HS-27A (cell line): Measurements from ENCODE around the gene IL15.
"Not testable (repeated sequence)": the region's sequence is repeated elsewhere in the genome, so short reads cannot be mapped to it uniquely, and the experiment has no call there.

ENCODE experiments used
- DNase-seq: peaks from one replicate; pipeline ENCODE4 v3.0.0-alpha.2; 2012; ENCODE audit warnings: low read depth, missing footprints

IL15 gene

GRCh38 chr4:141636082-141636770, at the start of gene IL15:
Gene IL15 (plus strand): TSS chr4:141636583. CDS start chr4:141719465, 82,882 bp downstream.
- DNase-seq, result no peak

GRCh38 chr4:141587897-141588296, 48.5 kb upstream of the IL15 start:
- DNase-seq, result no peak

- DNase-seq, result no peak
These were observed 40.9 kb upstream of the IL15 start for GRCh38 chr4:141595531-141595930.

GRCh38 chr4:141599853-141600252, 36.5 kb upstream of the IL15 start:
- DNase-seq, result no peak

- DNase-seq, result not testable (repeated sequence)
These were observed 31.7 kb upstream of the IL15 start for GRCh38 chr4:141604683-141605082.

- DNase-seq, result no peak
These were observed 30.9 kb upstream of the IL15 start for GRCh38 chr4:141605425-141605856.

- DNase-seq, result no peak
These were observed 27.1 kb upstream of the IL15 start for GRCh38 chr4:141609243-141609642.

GRCh38 chr4:141610365-141610764, 26.0 kb upstream of the IL15 start:
- no peak for DNase-seq

- DNase-seq, result no peak
These were observed 21.4 kb upstream of the IL15 start for GRCh38 chr4:141614878-141615586.

- DNase-seq, result not testable (repeated sequence)
These were observed 20.8 kb upstream of the IL15 start for GRCh38 chr4:141615587-141615918.

GRCh38 chr4:141620715-141621114, 15.7 kb upstream of the IL15 start:
- no peak for DNase-seq

GRCh38 chr4:141625023-141625422, 11.4 kb upstream of the IL15 start:
- no peak for DNase-seq

- DNase-seq, result no peak
These were observed 5.5 kb upstream of the IL15 start for GRCh38 chr4:141630854-141631253.

- no peak for DNase-seq
These were observed 674 bp upstream of the IL15 start for GRCh38 chr4:141635736-141636081.

- DNase-seq, result peak; percentile 62
These were observed 533 bp downstream of the IL15 start for GRCh38 chr4:141636771-141637460.

GRCh38 chr4:141637565-141637964, 1.2 kb downstream of the IL15 start:
- DNase-seq, result no peak

- DNase-seq, result no peak
These were observed 1.8 kb downstream of the IL15 start for GRCh38 chr4:141638230-141638629.

GRCh38 chr4:141640696-141641095, 4.3 kb downstream of the IL15 start:
- DNase-seq, result no peak

- DNase-seq, result no peak
These were observed 5.7 kb downstream of the IL15 start for GRCh38 chr4:141642063-141642462.

GRCh38 chr4:141642711-141643110, 6.3 kb downstream of the IL15 start:
- DNase-seq, result no peak

- peak; percentile 63 for DNase-seq
These were observed 7.2 kb downstream of the IL15 start for GRCh38 chr4:141643557-141643956.

GRCh38 chr4:141645611-141646340, 9.4 kb downstream of the IL15 start:
- peak; percentile 71 for DNase-seq

GRCh38 chr4:141646969-141647368, 10.6 kb downstream of the IL15 start:
- DNase-seq, result no peak
